ENCODE measurements around the gene RPP40.

RPP40 gene

DNA sequence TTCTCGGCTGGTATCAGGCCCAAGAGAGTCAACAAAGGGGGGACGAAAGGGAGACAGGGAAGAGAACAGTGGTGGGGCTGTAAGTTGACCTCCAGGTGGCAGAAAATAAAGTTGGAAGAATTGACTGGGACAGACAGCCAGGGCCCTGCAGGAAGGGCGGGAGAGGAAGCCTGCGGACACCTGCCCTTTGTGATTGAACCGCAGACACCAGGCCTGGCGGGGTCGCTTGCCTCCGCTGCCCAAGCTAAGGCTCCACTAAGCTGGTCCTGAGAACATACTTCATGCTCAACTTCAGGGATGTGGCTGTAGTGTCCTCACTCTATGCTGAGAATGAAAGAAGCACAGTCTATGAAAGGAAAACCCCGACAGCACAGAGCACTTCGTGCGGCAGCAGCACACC lies 53.8 kb downstream of the RPP40 start:
- Histone ChIP-seq H3K4me3 (ENCODE audit: low read depth in 1 of 2, low read length in 2 of 2) (no peak overlapping the region), H2AFZ (ENCODE audit: low read depth, low read length) (no peak overlapping the region), H3K9ac (ENCODE audit: low read depth, low read length) (no peak overlapping the region), H3K27ac (ENCODE audit: low read length) (no peak overlapping the region), H3K36me3 (ENCODE audit: insufficient read depth, low read length) (no peaks in the 10 kb centered on the region), H3K79me2 (ENCODE audit: insufficient read depth, low read length) (no peaks in the 10 kb centered on the region), H3K27me3 (ENCODE audit: insufficient read depth, low read length, poor library complexity) (no peaks in the 10 kb centered on the region), H3K4me2 (ENCODE audit: insufficient read depth, low read length) (no peak overlapping the region), H3K4me1 (ENCODE audit: insufficient read depth, low read length) (no peaks in the 10 kb centered on the region), H4K20me1 (ENCODE audit: insufficient read depth, low read length) (peaks cover 2% of the 10 kb centered on the region; the same call in 1 of the 2 replicates), H3K9me3 (ENCODE audit: insufficient read depth, low read length, severe bottlenecking) (no peaks in the 10 kb centered on the region)
- ATAC-seq (ENCODE audit: insufficient read depth, low read depth) (no peak), DNase-seq (no peak)
- TF ChIP-seq, protein P1, sequence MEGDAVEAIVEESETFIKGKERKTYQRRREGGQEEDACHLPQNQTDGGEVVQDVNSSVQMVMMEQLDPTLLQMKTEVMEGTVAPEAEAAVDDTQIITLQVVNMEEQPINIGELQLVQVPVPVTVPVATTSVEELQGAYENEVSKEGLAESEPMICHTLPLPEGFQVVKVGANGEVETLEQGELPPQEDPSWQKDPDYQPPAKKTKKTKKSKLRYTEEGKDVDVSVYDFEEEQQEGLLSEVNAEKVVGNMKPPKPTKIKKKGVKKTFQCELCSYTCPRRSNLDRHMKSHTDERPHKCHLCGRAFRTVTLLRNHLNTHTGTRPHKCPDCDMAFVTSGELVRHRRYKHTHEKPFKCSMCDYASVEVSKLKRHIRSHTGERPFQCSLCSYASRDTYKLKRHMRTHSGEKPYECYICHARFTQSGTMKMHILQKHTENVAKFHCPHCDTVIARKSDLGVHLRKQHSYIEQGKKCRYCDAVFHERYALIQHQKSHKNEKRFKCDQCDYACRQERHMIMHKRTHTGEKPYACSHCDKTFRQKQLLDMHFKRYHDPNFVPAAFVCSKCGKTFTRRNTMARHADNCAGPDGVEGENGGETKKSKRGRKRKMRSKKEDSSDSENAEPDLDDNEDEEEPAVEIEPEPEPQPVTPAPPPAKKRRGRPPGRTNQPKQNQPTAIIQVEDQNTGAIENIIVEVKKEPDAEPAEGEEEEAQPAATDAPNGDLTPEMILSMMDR (IDR thresholded peaks at IDR 0.05; ENCODE audit: borderline replicate concordance, extremely low read depth, low read length, poor library complexity, severe bottlenecking), result no peak
- TF ChIP-seq EZH2 (IDR thresholded peaks at IDR 0.05; ENCODE audit: borderline replicate concordance, low read depth, low read length, severe bottlenecking), result no peak

DNA sequence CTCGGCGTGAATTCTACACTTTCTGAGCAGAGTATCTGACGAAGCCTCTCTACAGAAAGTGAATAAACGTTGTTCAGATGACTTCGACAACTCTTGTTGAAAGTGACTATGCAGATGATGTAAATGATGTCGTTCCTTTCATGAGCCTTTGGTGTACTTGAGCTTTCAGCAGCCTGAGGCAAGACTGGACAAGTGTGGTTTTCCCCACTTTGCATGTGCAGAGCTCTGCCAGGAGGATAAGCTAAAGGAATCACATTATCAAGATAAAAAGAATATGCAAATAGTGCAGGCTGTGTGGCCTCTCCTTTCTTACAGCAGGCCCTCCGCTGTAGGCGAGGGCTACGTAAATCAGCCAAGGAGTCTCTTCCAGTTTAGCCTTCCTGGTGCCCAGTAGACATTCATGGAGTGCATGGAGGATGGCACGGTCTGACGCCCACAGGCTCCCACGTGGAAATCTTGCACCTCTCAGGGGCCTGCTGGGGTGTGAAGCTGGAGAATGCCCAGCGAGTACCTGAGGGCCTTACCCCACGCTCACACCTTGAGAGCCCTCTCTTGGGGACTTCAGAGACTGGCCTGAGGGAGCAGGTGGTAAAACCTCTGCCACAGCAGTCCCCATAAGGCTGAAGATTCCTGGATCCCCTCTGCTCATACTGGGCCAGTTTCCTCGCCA lies 54.9 kb downstream of the RPP40 start:
- ATAC-seq (ENCODE audit: insufficient read depth, low read depth), result no peak
- Histone ChIP-seq H3K9me3 (ENCODE audit: insufficient read depth, low read length, severe bottlenecking) (no peaks in the 10 kb centered on the region), H3K27me3 (ENCODE audit: insufficient read depth, low read length, poor library complexity) (no peaks in the 10 kb centered on the region), H3K4me1 (ENCODE audit: insufficient read depth, low read length) (no peaks in the 10 kb centered on the region), H3K4me2 (ENCODE audit: insufficient read depth, low read length) (no peak overlapping the region), H4K20me1 (ENCODE audit: insufficient read depth, low read length) (peaks cover 2% of the 10 kb centered on the region; the same call in 1 of the 2 replicates), H3K27ac (ENCODE audit: low read length) (no peak overlapping the region), H3K9ac (ENCODE audit: low read depth, low read length) (no peak overlapping the region), H3K4me3 (ENCODE audit: low read depth in 1 of 2, low read length in 2 of 2) (no peak overlapping the region), H2AFZ (ENCODE audit: low read depth, low read length) (no peak overlapping the region), H3K79me2 (ENCODE audit: insufficient read depth, low read length) (no peaks in the 10 kb centered on the region), H3K36me3 (ENCODE audit: insufficient read depth, low read length) (no peaks in the 10 kb centered on the region)
- TF ChIP-seq EZH2 (IDR thresholded peaks at IDR 0.05; ENCODE audit: borderline replicate concordance, low read depth, low read length, severe bottlenecking), result no peak
- TF ChIP-seq, protein P1 (IDR thresholded peaks at IDR 0.05; ENCODE audit: borderline replicate concordance, extremely low read depth, low read length, poor library complexity, severe bottlenecking), result no peak
- no peak for DNase-seq

DNA sequence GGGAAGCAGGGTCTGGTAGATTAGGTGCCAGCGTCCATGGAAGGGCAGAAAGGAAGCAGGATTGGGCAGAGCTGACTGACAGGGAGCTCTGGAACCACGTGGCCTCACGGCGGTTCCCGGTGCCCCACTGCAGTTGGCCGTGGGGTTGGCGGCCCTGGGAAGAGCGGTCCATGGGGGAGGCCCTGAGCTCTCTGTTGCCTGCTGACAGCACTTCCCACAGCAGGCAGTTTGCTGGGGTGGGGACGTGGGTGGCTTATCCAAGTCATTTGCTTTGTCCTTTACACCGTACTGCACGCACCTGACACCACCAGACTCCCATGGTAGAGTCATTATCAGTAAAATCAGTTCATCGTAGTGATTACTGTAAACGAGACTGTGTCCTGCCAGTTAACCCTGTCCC lies 56.1 kb downstream of the RPP40 start:
- Histone ChIP-seq H3K9me3 (ENCODE audit: insufficient read depth, low read length, severe bottlenecking) (no peaks in the 10 kb centered on the region), H3K36me3 (ENCODE audit: insufficient read depth, low read length) (no peaks in the 10 kb centered on the region), H4K20me1 (ENCODE audit: insufficient read depth, low read length) (peaks cover 2% of the 10 kb centered on the region; the same call in 1 of the 2 replicates), H3K4me2 (ENCODE audit: insufficient read depth, low read length) (no peak overlapping the region), H3K4me1 (ENCODE audit: insufficient read depth, low read length) (no peaks in the 10 kb centered on the region), H3K4me3 (ENCODE audit: low read depth in 1 of 2, low read length in 2 of 2) (no peak overlapping the region), H3K9ac (ENCODE audit: low read depth, low read length) (no peak overlapping the region), H3K27me3 (ENCODE audit: insufficient read depth, low read length, poor library complexity) (no peaks in the 10 kb centered on the region), H3K79me2 (ENCODE audit: insufficient read depth, low read length) (no peaks in the 10 kb centered on the region), H2AFZ (ENCODE audit: low read depth, low read length) (no peak overlapping the region), H3K27ac (ENCODE audit: low read length) (no peak overlapping the region)
- no peak for DNase-seq
- TF ChIP-seq, protein P1 (IDR thresholded peaks at IDR 0.05; ENCODE audit: borderline replicate concordance, extremely low read depth, low read length, poor library complexity, severe bottlenecking), result no peak
- no peak for TF ChIP-seq EZH2 (IDR thresholded peaks at IDR 0.05; ENCODE audit: borderline replicate concordance, low read depth, low read length, severe bottlenecking)
- no peak for ATAC-seq (ENCODE audit: insufficient read depth, low read depth)
